Measurements from ENCODE around the gene ANKS1B.

The ANKS1B gene

DNA sequence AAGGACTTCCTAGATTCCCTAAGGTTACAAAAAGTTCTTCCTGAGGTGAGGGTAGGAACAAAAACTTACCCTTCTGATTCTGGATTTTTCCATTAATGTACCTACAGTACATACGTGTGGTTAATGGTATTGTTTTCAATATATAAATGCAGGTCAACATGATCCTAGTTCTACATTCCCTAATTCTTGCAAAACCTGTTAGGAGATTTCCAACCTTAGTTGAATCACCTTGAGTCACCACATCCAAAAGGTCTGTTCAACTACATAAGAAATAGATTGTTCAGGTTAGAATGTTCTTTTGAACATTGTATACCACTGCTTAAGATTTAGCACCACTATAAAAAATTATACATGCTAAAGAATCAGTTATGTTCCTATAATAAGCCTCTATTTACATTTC lies 218.3 kb downstream of the ANKS1B start:
- H3K27me3 ChIP-seq (ENCODE audit: insufficient read depth, low read length, poor library complexity, severe bottlenecking): no peaks in the 10 kb centered on the region
- H3K9me2 ChIP-seq (replicated peaks; ENCODE audit: low read depth, low read length): no peaks in the 10 kb centered on the region
- H3K4me3 ChIP-seq (ENCODE audit: low read length, poor library complexity, severe bottlenecking): no peak overlapping the region
- H3K4me2 ChIP-seq (ENCODE audit: low read depth, low read length, poor library complexity, severe bottlenecking): no peak overlapping the region
- H3K79me2 ChIP-seq (ENCODE audit: insufficient read depth, low read length): no peaks in the 10 kb centered on the region
- no peaks in the 10 kb centered on the region for H3K4me1 ChIP-seq (ENCODE audit: insufficient read depth, low read length, poor library complexity, severe bottlenecking)
- no peaks in the 10 kb centered on the region for H3K9me3 ChIP-seq (ENCODE audit: insufficient read depth, low read depth, low read length)
- no peak overlapping the region for H3K9ac ChIP-seq (ENCODE audit: low read depth, low read length, poor library complexity, severe bottlenecking)
- H4K20me1 ChIP-seq (ENCODE audit: insufficient read depth, low read length, poor library complexity, severe bottlenecking): no peaks in the 10 kb centered on the region
- TF ChIP-seq, protein P1, sequence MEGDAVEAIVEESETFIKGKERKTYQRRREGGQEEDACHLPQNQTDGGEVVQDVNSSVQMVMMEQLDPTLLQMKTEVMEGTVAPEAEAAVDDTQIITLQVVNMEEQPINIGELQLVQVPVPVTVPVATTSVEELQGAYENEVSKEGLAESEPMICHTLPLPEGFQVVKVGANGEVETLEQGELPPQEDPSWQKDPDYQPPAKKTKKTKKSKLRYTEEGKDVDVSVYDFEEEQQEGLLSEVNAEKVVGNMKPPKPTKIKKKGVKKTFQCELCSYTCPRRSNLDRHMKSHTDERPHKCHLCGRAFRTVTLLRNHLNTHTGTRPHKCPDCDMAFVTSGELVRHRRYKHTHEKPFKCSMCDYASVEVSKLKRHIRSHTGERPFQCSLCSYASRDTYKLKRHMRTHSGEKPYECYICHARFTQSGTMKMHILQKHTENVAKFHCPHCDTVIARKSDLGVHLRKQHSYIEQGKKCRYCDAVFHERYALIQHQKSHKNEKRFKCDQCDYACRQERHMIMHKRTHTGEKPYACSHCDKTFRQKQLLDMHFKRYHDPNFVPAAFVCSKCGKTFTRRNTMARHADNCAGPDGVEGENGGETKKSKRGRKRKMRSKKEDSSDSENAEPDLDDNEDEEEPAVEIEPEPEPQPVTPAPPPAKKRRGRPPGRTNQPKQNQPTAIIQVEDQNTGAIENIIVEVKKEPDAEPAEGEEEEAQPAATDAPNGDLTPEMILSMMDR (conservative IDR thresholded peaks at IDR 0.05; ENCODE audit: low read length): no peak
- no peak for TF ChIP-seq EZH2phosphoT487 (IDR thresholded peaks at IDR 0.05; ENCODE audit: borderline replicate concordance)
- H3F3A ChIP-seq (ENCODE audit: low read depth): no peaks in the 10 kb centered on the region
- H3K36me3 ChIP-seq (ENCODE audit: insufficient read depth, low read length): no peaks in the 10 kb centered on the region
- H2AFZ ChIP-seq (ENCODE audit: low read length): peak overlapping the region; percentile 56; the same call in 1 of the 2 replicates

DNA sequence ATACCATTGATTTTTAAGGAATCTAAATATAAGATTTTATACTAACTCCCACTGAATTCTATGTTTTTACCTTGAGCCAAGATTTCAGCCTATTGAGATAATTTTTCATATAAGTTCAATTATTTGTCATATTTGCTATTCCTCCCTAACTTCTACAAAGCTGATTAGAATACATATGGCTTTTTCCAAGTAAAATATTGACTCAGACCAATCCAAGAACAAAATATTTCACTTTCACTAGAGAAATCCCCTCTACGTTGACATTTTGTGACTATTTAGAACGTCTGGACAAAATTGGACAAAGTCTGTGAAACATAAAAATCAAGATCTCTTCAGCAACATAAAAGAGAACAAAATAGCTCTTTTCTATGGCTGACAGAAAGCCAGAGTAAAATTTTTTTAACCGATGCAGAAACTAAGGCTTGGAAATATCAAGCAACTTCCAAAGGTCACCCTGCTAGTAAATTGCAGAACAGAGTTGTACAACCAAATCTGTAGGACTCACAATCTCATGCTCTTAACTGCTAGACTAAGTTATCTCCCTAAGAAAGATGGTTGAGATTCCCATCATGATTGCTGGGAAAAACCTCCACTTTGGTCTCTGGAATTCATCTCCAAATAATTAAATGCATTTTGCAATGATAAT lies 219.1 kb downstream of the ANKS1B start:
- H3K79me2 ChIP-seq (ENCODE audit: insufficient read depth, low read length): no peaks in the 10 kb centered on the region
- H3F3A ChIP-seq (ENCODE audit: low read depth): no peaks in the 10 kb centered on the region
- no peaks in the 10 kb centered on the region for H3K27me3 ChIP-seq (ENCODE audit: insufficient read depth, low read length, poor library complexity, severe bottlenecking)
- H3K9me2 ChIP-seq (replicated peaks; ENCODE audit: low read depth, low read length): no peaks in the 10 kb centered on the region
- no peak overlapping the region for H2AFZ ChIP-seq (ENCODE audit: low read length)
- H3K4me3 ChIP-seq (ENCODE audit: low read length, poor library complexity, severe bottlenecking): no peak overlapping the region
- H3K4me1 ChIP-seq (ENCODE audit: insufficient read depth, low read length, poor library complexity, severe bottlenecking): no peaks in the 10 kb centered on the region
- TF ChIP-seq, protein P1 (conservative IDR thresholded peaks at IDR 0.05; ENCODE audit: low read length): no peak
- TF ChIP-seq EZH2phosphoT487 (IDR thresholded peaks at IDR 0.05; ENCODE audit: borderline replicate concordance): no peak
- no peak overlapping the region for H3K4me2 ChIP-seq (ENCODE audit: low read depth, low read length, poor library complexity, severe bottlenecking)
- H3K9ac ChIP-seq (ENCODE audit: low read depth, low read length, poor library complexity, severe bottlenecking): no peak overlapping the region
- H4K20me1 ChIP-seq (ENCODE audit: insufficient read depth, low read length, poor library complexity, severe bottlenecking): no peaks in the 10 kb centered on the region
- no peaks in the 10 kb centered on the region for H3K9me3 ChIP-seq (ENCODE audit: insufficient read depth, low read depth, low read length)
- H3K36me3 ChIP-seq (ENCODE audit: insufficient read depth, low read length): no peaks in the 10 kb centered on the region

DNA sequence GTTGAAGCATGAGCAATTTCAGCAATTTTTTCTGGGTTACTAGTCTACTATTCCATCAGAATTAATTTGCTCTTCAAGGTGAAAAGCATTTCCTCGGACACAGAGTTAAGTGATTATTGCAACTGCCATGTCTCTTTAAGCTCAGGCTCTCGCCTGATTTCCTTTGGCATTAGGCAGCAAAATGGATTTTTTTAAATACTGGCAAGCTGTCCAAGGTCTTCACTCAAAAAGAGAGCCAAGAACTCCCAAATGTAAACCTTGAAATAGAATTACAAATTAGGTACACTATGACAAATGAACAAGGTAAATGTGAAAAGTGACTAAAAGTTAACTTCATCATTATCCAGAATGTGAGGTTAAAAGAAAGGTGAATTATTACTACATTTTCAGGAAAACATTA lies 225.3 kb downstream of the ANKS1B start:
- no peak for TF ChIP-seq EZH2phosphoT487 (IDR thresholded peaks at IDR 0.05; ENCODE audit: borderline replicate concordance)
- TF ChIP-seq, protein P1 (conservative IDR thresholded peaks at IDR 0.05; ENCODE audit: low read length): no peak
- no peaks in the 10 kb centered on the region for H3K4me1 ChIP-seq (ENCODE audit: insufficient read depth, low read length, poor library complexity, severe bottlenecking)
- no peak overlapping the region for H3K4me3 ChIP-seq (ENCODE audit: low read length, poor library complexity, severe bottlenecking)
- H2AFZ ChIP-seq (ENCODE audit: low read length): no peak overlapping the region
- H3K36me3 ChIP-seq (ENCODE audit: insufficient read depth, low read length): no peaks in the 10 kb centered on the region
- no peak overlapping the region for H3K4me2 ChIP-seq (ENCODE audit: low read depth, low read length, poor library complexity, severe bottlenecking)
- H3K79me2 ChIP-seq (ENCODE audit: insufficient read depth, low read length): no peaks in the 10 kb centered on the region
- no peaks in the 10 kb centered on the region for H3K9me3 ChIP-seq (ENCODE audit: insufficient read depth, low read depth, low read length)
- no peaks in the 10 kb centered on the region for H4K20me1 ChIP-seq (ENCODE audit: insufficient read depth, low read length, poor library complexity, severe bottlenecking)
- no peak overlapping the region for H3K9ac ChIP-seq (ENCODE audit: low read depth, low read length, poor library complexity, severe bottlenecking)
- no peaks in the 10 kb centered on the region for H3F3A ChIP-seq (ENCODE audit: low read depth)
- H3K27me3 ChIP-seq (ENCODE audit: insufficient read depth, low read length, poor library complexity, severe bottlenecking): no peaks in the 10 kb centered on the region
- H3K9me2 ChIP-seq (replicated peaks; ENCODE audit: low read depth, low read length): no peaks in the 10 kb centered on the region
